Type B pancreatic cell (in vitro differentiated cells): ENCODE results near the gene CETN2. TPM values are rescaled to one million over a fixed set of nuclear protein-coding genes. Genes with fewer than 3 reads are reported as not detected.

Source experiments
- DNase-seq: peaks from one replicate; pipeline ENCODE4 v3.0.0; 2021; ENCODE audit warnings: mixed read lengths; ENCODE audit not compliant: unreplicated experiment; ENCODE audit errors: extremely low spot score
- H3K27ac Mint-ChIP-seq: 2 replicates; pipeline ENCODE4 v1.8.0; 2021; ENCODE audit warnings: mild to moderate bottlenecking, mixed read lengths
- H3K27me3 Mint-ChIP-seq: 2 replicates; pipeline ENCODE4 v1.8.0; 2021; ENCODE audit warnings: mixed read lengths
- H3K36me3 Mint-ChIP-seq: 2 replicates; pipeline ENCODE4 v1.8.0; 2021; ENCODE audit warnings: mixed read lengths
- H3K4me1 Mint-ChIP-seq: one replicate; pipeline ENCODE4 v1.8.0; 2021; ENCODE audit warnings: mixed read lengths; ENCODE audit not compliant: unreplicated experiment
- H3K4me3 Mint-ChIP-seq: 2 replicates; pipeline ENCODE4 v1.8.0; 2021; ENCODE audit warnings: mild to moderate bottlenecking, mixed read lengths
- H3K9me3 Mint-ChIP-seq: 2 replicates; pipeline ENCODE4 v1.8.0; 2021; ENCODE audit warnings: mixed read lengths
- total RNA-seq: library from RNA; stranded (reverse); gene quantifications from 2 replicates; pipeline ENCODE4 v1.2.1, GENCODE V29; 2021; ENCODE audit warnings: low replicate concordance
- TF ChIP-seq, protein P1 (sequence below): fragments of 200-600 bp; sonication (generic); conservative IDR thresholded peaks from 2 replicates; pipeline ENCODE4 v1.5.0; 2021; ENCODE audit warnings: antibody characterized with exemption, mild to moderate bottlenecking

CETN2 gene
- total RNA-seq, 1 donor from 2014 or later, result 66.3 TPM

DNA sequence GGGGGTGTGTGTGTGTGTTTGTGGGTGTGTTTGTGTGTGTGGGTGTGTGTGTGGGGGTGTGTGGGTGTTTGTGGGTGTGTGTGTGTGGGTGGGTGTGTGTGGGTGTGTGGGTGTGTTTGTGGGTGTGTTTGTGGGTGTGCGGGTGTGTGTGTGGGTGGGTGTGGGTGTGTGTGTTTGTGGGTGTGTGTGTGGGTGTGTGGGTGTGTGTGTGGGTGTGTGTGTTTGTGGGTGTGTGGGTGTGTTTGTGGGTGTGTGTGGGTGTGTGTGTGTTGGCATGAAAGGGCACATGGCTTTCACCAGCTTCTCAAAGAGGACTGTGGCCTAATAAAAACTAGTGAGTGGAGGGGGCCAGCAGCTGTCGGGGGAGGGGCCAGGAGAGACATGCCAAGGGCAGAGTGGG lies 42.0 kb upstream of the CETN2 start:
- TF ChIP-seq, protein P1, sequence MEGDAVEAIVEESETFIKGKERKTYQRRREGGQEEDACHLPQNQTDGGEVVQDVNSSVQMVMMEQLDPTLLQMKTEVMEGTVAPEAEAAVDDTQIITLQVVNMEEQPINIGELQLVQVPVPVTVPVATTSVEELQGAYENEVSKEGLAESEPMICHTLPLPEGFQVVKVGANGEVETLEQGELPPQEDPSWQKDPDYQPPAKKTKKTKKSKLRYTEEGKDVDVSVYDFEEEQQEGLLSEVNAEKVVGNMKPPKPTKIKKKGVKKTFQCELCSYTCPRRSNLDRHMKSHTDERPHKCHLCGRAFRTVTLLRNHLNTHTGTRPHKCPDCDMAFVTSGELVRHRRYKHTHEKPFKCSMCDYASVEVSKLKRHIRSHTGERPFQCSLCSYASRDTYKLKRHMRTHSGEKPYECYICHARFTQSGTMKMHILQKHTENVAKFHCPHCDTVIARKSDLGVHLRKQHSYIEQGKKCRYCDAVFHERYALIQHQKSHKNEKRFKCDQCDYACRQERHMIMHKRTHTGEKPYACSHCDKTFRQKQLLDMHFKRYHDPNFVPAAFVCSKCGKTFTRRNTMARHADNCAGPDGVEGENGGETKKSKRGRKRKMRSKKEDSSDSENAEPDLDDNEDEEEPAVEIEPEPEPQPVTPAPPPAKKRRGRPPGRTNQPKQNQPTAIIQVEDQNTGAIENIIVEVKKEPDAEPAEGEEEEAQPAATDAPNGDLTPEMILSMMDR, result no peak
- Mint-ChIP-seq H3K9me3 (peaks cover 5% of the 10 kb centered on the region), H3K4me1 (no peaks in the 10 kb centered on the region), H3K4me3 (no peak overlapping the region), H3K36me3 (peaks cover 15% of the 10 kb centered on the region), H3K27ac (no peak overlapping the region), H3K27me3 (no peaks in the 10 kb centered on the region)
- no peak for DNase-seq

DNA sequence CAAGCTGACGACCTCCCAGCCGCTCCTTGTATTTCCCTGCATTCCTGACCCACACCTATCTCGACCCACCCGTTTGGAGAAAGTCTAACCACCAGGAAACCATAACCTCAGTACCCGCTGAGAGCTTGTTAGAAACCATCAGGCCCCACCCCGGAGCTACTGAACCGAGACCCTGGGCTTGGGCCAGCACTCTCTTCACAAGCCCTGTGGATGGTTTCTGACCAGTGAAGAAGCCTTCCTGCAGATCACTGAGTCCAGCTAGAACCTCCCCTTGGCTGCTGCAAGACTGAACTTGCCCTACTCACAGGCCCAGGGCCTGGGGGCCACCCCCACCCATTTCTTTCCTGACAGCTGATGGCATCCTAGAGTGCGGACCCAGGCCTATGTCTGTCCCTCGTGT lies 40.7 kb upstream of the CETN2 start:
- no peaks in the 10 kb centered on the region for H3K9me3 Mint-ChIP-seq
- TF ChIP-seq, protein P1, result no peak
- no peak overlapping the region for H3K4me3 Mint-ChIP-seq
- no peaks in the 10 kb centered on the region for H3K27me3 Mint-ChIP-seq
- H3K27ac Mint-ChIP-seq, result no peak overlapping the region
- H3K4me1 Mint-ChIP-seq, result no peaks in the 10 kb centered on the region
- no peak for DNase-seq
- peaks cover 15% of the 10 kb centered on the region for H3K36me3 Mint-ChIP-seq

DNA sequence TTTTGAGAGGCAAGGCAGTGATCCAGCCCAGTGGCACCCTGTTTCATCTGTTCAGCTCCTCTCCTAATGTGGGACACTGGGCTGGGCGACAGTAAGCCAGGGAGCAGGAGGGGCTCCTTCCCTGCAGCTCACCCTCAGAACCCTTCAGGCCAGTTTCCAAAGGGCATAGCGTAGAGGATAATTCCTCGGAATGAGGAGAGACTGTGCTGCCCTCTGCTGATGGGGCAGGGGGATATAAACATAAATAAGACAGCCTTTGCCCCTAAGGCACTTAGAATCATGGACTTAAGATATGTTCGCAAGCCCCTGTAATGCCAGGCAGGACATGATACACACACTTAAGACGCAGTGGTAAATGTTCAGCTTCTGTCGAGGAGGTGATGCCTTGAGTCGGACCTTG lies 39.4 kb upstream of the CETN2 start:
- Mint-ChIP-seq H3K27ac (no peak overlapping the region), H3K9me3 (no peaks in the 10 kb centered on the region), H3K4me1 (no peaks in the 10 kb centered on the region), H3K36me3 (peaks cover 15% of the 10 kb centered on the region), H3K4me3 (no peak overlapping the region), H3K27me3 (no peaks in the 10 kb centered on the region)
- TF ChIP-seq, protein P1, result no peak
- no peak for DNase-seq

DNA sequence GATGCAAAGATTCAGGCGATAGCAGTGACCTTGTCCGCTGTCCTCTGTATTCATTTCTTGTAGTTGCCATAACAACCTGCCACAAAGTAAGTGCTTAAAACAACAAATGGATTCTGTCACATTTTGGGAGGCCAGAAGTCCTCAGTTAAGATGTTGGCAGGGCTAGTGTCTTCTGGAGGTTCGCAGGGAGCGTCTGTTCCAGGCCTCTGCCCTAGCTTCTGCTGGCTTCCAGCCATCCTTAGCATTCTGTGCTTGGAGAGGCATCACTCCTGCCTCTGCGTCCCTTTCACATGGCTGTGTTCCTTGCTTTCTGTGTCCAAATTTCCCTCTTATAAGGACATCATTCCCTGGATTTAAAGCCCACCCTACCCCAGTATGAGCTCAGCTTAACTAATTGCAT lies 35.8 kb upstream of the CETN2 start:
- no peak for DNase-seq
- TF ChIP-seq, protein P1, result no peak
- H3K4me1 Mint-ChIP-seq, result no peaks in the 10 kb centered on the region
- no peak overlapping the region for H3K4me3 Mint-ChIP-seq
- no peaks in the 10 kb centered on the region for H3K9me3 Mint-ChIP-seq
- H3K27ac Mint-ChIP-seq, result no peak overlapping the region
- H3K27me3 Mint-ChIP-seq, result no peaks in the 10 kb centered on the region
- peaks cover 11% of the 10 kb centered on the region for H3K36me3 Mint-ChIP-seq

DNA sequence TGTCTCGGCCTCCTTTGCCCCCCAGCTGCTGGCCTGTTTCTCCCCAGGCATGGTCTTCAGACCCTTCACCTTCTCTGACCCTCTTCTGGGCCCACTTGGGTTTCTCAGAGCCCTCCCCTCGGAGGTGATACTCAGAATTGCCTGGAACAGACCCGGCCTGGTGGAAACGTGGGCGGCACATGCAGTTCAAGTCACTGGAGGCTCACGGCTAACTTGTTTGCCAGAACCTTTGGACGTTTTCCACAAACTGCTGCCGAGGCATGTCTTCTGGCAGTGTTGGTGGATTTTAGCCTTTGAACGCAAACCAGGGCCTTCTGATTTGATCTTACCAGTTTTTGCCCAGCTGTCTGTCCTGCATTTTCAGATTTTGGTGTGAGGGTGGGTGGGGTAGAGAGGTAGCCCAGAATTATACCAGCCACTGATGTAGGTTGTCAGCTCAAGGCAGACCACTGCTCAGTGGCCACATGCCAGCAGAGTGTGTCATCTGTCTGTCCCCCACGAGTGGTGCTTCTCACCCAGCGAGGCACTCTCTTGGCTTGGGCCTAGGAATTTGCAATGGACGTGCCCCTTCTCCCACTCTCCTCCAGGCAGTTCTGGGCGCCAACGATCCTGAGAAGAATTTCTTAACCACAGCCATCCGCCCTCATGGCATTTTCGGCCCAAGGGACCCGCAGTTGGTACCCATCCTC lies 34.8 kb upstream of the CETN2 start:
- DNase-seq, result no peak
- H3K36me3 Mint-ChIP-seq, result peaks cover 14% of the 10 kb centered on the region
- no peak overlapping the region for H3K27ac Mint-ChIP-seq
- no peaks in the 10 kb centered on the region for H3K4me1 Mint-ChIP-seq
- TF ChIP-seq, protein P1, result no peak
- H3K4me3 Mint-ChIP-seq, result no peak overlapping the region
- no peaks in the 10 kb centered on the region for H3K9me3 Mint-ChIP-seq
- H3K27me3 Mint-ChIP-seq, result no peaks in the 10 kb centered on the region
